CD4-positive, alpha-beta T cell treated with Interleukin-4 for 4 hours (primary cell): ENCODE results near the gene TCP11.
A peak's percentile ranks its signal among the peaks of the same experiment; 100 is the strongest.

ENCODE experiments used
- DNase-seq: peaks from one replicate; pipeline ENCODE4 v3.0.0-alpha.2; 2020

TCP11 gene

DNA sequence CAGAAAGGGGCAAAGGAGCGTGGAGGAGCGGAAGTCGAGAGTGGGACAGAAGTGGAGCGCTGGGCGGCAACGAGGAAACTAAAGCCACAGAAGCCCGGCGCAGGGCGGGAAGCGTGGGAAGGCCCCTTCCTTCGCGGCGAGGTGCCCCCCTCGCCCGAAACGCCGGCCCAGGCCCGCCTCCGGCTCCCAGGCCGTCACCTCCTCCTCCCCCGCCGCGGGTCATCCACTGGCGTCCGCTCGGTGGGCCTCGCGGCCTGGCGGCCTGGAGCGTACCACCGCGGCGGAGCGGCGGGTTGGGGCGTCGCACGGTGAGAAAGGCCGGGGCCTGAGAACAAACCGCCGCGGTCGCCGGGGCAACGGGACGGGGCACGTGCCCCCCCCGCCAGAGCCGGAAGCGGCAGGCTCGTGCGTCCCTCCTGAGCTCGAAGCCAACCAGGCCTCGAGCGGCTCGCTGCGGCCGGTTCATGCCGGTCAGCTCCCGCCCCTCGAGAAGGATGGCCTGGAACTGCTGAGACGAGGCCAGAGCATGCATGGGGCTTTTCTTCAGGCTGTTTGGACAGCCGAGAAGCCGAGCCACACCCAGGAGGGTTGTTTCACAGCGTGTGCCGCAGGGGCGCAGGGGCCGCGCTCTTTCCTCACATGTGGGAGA is at the start of gene TCP11:
TCP11 (minus strand) TSS at position 333 of the 649 bp plus-strand sequence. CDS start 469 bp downstream, outside the sequence.
- DNase-seq: no peak

- no peak for DNase-seq
Observed at GRCh38 chr6:35190306-35190705, 49.2 kb upstream of the TCP11 start.

- no peak for DNase-seq
Observed at GRCh38 chr6:35188886-35189285, 47.7 kb upstream of the TCP11 start.

GRCh38 chr6:35186571-35186970 is 45.4 kb upstream of the TCP11 start:
- no peak for DNase-seq

DNA sequence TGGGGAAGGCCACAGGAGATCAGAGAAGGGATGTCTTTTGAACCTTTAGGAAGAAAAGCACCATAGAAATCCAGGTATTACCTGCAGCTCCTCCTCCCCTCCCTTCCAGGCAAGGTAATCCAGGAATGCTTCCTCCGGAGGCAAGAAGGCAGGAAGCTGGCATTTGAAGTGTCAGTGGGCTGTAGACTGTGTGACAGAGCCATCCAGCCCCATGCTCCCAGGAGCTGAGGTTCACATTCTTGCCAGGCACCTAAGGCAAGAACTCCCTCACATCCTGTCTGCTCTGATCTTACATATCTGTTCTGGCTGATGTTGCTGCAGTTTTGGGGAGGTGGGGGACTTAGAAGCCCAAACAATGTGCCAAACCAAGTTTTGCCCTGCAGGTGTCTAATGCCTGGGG is 44.8 kb upstream of the TCP11 start:
- no peak for DNase-seq

DNA sequence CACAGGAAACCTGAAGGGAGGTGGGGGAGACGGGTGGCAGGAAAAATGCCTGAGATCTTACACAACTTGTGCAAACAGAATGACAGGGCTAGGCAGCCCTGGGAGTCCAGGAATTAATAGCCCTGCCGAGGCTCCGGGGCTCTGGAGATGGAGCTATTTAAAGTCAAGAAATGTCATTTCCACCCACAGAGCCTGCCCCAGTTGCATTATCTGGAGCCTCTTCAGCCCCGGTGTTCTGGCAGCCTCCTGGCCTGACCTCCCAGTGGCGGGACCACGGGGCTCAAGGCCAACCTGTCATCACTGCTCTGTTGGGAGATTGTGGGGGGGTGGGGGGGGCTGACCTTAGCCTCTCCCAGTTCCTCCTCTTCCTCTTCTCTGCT is 44.2 kb upstream of the TCP11 start:
- DNase-seq: no peak

DNA sequence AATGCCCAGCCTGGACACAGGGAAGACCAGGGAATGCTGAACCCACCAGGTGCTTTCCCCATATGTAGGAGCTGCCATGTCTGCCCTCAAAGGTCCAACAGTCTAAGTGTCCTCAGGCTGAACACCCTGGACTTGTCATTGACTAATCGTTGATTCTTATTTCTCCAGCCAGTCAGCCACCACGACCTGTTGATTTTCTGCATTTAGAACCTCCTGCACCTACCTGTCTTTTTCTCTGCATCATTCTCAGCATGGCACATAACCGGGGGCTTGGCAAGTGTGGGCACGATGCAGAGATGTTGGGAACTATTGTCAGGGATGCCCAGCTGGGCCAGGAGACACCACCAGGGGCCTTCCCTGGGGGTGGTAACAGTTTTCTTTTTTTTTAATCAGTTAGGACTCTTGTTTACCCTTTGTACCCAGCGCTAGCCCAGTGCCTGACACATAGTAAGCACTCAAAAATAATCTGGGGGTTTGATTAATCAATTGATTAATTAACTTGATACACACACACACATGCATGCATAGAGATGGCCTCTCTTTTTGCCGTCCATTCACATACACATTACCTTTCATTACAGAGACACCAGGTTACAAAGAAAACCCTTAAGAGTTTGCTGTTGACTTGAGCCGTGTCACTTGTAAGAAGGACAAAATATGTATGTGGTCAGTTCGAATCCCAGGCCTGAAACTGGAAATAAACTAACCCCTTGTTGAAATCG is 43.6 kb upstream of the TCP11 start:
- no peak for DNase-seq

DNA sequence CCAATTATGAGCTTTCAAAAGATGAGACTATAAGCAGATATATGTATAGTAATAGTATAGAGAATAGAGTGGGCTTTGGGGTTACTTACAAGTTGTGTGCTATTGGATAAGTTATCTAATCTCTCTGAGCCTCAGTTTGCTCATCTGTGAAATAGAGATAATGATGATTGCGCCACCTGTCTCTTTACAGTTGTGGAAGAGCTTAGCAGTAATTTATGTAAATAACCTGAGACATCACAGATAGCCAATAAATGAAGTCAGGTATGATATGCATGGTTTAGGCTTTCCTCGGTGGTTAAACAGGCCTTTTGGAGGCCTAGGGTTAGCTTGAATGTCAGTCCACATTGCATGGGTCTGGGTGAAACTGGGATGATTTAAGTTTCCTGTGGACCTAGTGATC is 42.8 kb upstream of the TCP11 start:
- DNase-seq: no peak

- DNase-seq: no peak
Observed at GRCh38 chr6:35183281-35183680, 42.1 kb upstream of the TCP11 start.

DNA sequence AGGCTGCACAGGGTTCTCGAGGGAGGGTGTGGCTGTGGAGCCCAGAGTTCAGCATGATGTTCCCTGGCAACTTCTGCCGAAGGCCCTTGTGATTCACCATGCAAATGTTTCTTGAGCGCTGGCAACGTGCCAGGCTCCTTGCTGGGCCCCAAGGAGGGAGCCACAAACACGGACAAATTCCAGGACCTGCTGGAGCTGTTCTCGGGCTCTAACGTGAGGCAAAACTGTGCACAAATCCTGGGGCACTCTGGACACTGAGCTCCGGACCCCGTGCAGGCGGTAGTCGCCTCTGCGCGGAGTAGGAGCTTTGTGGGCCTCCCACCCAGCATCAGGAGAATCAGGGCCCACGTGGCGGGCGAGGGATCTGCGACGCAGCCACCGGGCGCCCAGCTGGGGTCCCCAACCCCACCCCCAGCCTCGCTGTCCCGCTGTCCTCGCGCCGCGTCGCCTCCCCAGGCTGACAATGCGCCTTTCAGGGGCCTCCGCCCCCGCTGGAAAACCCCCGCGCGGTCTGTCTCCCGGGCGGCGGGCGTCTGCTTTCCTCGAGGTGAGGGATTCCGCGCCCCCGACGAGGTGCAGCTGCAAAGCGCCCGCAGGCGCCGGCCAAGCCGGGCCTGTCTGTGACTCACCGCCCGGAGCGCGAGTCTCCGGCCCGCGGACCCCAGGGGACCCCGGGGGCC is 40.9 kb upstream of the TCP11 start:
- no peak for DNase-seq

DNA sequence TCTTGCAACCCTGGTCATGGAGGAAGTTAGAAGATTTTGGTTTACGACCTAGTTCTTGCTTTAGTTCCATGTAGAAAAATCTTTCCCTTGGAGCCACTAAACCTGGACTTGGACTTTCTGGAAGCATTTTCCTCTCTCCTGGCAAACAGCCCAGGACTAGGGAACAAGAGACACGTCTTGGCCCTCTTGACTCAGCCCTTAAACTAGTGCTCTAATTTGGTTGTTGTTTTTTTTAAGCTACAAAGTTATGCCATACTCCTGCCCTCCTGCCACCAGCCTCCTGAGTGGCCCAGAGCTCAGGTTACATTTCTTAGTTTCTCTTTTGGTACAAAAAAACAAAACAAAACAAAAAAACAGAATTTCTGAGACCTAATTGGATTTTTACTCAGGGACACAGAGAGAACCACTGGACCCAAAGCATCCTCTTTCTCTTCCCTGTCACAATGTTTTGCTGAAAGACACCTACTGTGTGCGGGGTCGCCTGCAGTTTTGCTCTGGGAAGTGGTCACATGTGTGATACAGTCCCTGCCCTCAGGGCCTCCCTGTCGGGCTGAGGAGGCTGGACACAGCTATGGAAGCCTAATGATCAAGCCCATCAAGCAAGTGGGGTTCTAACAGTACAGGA is 40.3 kb upstream of the TCP11 start:
- DNase-seq: no peak

DNA sequence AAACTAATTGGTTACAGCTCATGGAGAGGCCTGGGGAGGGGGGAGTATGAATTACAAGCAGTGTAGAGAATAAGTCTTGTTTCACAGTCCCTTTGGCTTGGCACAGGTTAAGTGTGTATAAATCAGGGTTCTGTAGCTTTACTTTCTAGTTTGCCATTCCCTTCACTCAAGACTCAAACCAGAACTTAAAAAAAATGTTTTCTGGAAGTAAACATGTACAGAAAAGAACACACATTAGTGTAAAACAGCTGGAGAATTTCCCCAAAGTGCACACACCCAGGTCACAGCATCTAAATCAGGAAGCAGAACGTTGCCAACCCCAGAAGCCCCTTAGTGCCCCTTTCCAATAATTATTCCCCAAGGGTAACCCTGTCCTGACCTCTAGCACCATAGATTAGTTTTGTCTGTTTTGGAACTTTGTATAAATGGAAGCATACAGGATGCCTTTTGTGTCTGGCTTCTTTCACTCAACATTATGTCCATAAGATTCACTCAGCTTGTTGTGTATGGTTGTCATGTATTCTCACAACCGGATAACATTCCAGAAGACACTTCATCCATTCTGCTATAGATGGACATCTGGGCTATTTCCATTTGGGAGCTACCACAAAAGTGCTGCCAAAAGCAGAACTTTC is 38.9 kb upstream of the TCP11 start:
- DNase-seq: no peak

GRCh38 chr6:35178932-35179832 is 38.0 kb upstream of the TCP11 start:
- no peak for DNase-seq

DNA sequence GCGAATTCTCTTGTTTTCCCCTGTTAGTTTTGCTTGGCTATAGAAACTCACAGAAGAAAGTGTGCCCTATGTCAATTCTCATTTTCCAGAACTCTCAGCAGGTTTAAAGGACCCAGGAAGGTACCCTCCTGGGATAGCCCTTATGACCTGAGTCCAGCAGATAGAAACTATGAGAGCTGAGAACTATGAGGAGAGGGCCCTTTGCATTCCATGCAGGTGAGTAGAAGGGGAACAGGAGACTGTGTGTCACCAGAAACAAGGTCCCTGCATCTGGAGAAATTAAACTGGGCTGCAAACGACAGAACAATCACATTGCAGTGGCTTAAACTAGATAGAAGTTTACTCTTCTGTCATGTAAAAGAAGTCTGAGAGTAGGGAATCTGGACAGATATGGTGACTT is 36.9 kb upstream of the TCP11 start:
- no peak for DNase-seq

GRCh38 chr6:35177596-35177995 is 36.5 kb upstream of the TCP11 start:
- DNase-seq: no peak

DNA sequence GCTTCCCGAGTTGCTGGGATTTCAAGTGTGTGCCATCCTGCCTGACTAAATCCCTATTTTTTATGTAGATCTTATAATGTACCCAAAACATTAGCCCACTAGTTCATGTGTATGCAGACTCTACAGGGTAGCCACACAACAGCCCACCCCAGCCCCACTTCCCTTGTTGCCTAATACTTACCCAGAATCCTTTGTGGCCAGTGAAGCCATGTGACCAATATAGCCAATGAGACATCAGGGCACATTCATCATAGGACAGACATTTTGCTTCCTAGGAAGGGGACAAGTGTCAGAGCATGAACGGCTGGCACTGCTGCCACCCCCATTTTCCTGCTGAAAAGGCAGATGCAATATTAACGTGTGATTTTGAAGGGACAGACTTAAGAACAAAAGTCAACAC is 36.0 kb upstream of the TCP11 start:
- no peak for DNase-seq

DNA sequence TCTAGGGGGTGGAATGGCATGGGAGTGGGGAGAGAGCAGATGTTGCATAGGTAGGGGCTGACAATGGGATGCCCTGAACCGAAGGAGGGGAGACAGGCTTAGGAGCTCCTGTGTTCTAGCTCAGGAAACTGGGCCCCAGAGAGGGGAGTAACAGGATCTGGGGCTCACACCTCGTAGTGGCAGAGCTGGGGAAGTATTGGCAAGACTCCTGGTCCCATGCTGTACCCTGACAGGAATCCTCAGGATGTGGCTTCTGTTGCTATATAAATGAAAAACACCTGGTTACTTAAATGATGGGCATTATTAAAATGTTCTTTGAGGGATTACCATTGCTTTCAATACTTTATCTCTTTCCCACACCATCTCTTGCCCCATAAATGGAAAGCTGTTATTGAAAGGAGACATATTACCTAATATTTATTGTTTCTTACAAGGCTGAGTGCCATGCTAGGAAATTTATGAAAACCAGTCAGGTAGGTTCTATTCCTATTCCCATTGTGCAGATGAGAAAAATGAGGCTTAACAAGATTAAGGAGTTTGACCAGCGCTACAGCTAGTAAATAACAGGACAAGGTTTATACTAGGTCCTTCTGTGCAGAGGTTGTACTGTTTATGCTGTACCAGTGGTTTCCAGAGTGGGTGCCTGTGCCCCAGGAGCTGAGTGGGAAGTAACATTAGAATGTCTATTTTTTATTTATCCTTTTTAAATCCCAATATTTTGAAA is 35.3 kb upstream of the TCP11 start:
- DNase-seq: no peak

DNA sequence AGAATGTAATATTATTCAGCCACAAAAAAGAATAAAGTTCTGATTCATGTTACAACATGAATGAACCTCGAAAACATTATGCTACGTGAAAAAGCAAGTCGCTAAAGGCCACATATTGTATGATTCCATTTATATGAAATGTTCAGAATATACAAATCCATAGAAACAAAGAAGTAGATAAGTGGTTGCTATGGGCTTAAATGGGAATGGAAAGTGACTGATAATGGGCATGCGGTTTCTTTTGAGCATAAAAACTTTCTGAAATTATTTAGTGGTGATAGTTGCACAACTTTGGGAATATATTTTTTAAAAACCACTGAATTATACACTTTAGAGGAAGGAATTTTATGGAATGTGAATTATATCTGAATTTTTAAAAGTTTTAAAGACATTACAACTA is 33.4 kb upstream of the TCP11 start:
- DNase-seq: no peak

DNA sequence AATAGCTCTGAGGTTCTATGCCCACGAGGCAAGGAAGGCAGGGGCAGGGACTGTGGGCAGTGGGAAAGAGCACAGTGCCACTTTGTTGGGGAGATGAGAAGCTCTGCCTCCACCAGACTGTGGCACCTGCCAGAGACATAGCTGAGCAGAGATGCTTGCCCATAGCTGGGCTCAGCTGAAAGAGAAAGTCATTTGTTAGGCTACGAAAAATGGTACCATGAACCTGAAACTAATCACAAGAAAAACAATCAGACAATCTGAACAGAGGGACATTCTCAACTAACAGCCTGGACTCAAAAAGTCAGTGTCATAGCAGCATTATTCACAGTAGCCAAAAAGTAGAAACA is 32.9 kb upstream of the TCP11 start:
- no peak for DNase-seq

DNA sequence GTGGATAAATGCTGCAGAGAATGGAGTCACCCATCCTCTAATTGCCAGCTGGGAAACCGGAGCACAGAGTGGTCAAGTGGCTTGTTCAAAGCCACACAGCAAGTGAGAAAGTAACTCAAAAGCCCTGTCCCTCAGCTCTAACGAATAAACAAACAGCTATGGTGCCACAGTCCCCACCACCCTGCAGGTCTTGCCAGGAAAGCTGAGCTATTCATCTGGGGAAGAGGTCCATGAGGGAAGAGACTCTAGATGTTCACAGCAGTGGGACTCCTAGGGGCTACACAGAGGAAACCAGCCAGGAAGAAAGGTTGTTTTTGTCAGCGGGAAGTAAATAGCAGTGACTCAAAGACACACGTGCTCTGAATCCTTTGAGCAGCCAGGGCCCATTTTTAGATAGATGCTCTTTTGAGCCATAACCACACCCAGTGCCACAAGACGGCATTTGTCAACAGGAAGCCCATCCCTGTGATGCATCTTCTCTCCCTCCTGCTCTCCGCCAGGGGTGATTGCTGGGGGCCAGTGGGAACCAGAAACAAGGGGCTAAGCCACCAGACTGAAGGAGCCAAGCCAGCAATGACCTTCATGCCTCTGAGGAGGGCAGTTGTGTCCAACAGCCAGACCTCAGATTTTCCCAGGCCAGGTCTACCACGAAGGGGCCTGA is 32.4 kb upstream of the TCP11 start:
- DNase-seq: peak; percentile 15

DNA sequence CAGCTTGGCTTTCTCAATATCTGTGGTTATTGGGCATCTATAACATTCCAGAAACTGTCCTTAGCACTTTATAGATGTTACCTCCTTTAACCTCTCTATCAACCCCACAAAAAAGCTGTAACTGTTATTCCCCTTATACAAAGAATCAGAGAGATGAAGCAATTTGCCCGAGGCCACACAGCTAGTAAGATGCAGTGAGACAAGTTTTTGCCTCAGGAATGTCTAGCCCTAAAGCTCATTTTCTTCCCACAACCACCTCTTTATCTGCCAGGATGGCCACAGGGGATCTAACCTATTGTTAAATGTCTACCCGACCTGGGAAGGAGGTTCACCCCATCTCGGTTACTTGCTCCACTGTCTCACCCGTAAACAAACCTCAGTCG is 31.9 kb upstream of the TCP11 start:
- DNase-seq: no peak
